ENCODE data around the gene TMEM163.
"Not testable (repeated sequence)": the region's sequence is repeated elsewhere in the genome, so short reads cannot be mapped to it uniquely, and the experiment has no call there.

The TMEM163 gene

DNA sequence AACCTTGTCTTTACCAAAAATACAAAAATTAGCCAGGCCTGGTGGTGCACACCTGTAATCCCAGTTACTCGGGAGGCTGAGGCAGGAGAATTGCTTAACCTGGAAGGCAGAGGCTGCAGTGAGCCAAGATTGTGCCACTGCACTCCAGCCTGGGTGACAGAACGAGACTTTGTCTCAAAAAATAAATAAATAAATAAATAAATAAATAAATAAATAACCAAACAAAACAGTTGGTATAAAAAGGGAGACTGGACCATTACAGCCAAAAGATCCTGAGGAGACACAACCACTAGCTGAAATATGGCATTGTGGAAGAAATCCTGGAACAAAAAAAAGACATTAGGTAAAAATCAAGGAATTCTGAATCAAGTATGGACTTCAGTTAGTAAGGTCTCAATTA lies 4.9 kb upstream of the TMEM163 start:
- not testable (repeated sequence) for DNase-seq (ENCODE audit: low read depth)

DNA sequence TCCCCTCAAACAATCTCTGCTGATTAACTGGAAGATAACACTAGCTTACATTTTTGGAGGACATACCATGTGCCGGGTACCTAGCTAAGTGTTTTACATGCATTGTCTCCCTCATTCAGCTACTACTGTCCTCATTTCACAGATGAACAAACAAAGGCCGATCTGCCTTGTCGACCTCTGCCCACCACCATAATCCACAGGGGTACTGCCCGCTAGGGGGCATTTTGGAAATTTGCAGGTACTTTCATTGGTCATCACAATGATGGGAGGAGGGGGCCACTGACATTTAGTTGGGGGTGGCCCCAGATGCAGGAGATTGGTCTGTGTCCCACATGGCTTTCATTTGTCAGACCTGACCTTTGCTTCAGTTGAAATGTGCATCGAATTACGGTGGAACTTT lies 3.9 kb upstream of the TMEM163 start:
- no peak for DNase-seq (ENCODE audit: low read depth)

DNA sequence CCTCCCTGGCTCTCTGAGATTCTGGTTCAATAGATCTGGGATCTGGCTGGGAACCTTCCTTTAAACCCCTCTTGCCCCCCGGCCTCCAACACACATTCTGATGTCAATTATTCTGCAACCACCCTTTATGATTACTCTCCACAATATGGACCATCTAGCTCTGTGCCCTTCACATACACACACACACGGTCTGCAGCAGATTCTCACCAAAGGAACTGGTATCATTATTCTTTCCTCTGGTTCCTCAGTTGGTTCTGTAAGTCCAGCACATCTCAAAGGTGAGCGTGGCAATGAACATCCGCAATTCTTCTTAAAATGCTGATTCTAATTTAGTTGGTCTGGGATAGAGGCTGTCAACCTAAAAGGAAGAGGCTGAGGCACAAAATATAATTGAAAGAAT lies 2.8 kb upstream of the TMEM163 start:
- DNase-seq (ENCODE audit: low read depth), result no peak

DNA sequence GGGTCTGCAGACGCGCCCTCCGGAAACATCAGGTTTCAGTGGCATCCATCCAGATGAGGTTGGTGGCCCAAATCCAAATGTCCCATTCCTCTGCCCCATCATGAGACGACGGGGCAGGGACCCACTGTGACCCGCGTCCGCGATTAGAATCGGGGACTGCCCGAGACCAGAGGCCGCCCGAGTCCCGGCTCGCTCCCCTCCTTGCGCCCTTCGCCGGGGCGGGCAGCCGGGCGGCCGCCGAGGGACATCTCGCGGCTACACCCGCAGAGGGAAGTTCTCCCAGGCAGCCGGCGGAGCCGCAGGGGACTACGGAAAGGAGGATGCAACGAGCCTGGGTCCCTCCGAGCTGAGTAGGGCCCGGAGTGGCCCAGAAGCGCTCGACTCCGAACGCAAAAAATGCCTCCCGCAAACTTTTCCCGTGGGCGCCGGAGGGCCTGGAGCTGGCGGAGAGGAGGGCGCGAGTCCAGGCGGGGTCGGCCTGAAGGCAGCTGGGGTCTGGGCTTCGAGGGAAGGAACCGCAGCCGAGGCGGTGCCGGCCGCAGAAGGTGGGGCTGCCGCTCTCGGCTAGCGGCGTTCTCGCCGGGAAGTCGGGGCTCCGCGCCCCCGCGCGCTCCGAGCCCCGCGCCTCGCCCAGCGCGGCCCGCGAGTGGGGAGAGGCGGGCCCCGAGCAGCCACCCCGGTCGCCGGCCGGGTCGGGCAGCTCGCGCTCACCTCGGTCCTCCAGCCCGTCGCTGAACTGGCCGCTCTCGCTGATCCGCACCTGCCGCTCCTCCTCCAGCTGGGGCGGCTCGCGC lies 580 bp downstream of the TMEM163 start:
- no peak for DNase-seq (ENCODE audit: low read depth)

DNA sequence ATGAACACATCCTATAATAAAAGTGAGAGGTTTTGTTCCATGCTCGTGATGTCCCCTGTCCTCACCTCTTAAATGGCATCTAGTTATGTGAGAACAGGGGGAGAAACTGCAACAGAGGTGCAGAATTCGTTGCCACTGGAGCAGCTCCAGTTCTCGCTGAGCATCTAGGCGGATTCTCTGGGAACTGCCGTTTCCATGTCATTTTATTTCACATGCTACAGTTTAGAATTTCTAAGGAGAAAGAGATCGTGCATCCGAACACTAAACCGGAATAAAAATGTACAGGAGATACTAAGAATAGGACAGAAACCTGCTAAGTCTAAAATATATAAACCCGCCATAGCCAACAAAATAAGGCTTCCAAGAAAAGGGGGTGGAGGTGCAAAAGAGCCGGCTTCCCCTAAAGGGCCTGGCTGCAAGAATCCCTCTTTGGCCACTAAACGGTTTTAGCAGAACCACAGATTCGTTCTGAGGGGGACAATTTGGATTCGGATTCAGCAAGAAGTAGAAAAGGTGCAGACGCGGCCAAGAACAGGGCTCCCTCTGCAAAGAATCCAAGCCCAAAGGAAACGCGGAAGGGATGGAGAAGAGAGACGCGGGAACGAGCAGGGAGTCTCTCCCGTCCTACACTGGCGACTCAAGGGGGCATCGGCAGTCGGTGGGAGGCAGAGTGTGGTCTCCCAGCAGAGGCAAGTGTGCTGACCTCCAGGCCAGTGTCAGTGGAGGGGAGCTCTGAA lies 1.3 kb downstream of the TMEM163 start:
- no peak for DNase-seq (ENCODE audit: low read depth)

DNA sequence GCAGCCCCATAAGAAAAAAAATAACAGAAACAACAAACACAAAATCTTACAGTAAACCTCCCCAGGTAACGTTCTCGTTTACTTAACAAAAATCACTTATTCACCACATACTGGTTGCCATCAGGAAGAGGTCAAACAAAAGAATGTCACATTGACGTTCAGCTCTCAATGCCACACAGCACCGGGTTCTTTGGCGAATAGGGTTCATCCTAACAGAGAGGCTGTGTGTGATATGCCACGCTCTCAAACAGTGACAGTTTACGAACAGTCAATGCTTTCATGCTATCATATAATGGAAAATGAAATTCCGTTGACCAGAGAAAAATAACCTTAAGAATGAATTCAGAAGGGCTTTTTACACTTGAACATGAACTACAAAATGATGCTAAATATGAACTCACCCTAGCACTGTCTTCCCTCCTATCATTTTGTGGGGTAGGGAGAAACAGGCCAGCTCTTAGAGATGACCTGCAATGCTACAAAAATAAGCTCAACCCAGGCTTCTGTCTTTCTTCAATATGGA lies 2.0 kb downstream of the TMEM163 start:
- no peak for DNase-seq (ENCODE audit: low read depth)

DNA sequence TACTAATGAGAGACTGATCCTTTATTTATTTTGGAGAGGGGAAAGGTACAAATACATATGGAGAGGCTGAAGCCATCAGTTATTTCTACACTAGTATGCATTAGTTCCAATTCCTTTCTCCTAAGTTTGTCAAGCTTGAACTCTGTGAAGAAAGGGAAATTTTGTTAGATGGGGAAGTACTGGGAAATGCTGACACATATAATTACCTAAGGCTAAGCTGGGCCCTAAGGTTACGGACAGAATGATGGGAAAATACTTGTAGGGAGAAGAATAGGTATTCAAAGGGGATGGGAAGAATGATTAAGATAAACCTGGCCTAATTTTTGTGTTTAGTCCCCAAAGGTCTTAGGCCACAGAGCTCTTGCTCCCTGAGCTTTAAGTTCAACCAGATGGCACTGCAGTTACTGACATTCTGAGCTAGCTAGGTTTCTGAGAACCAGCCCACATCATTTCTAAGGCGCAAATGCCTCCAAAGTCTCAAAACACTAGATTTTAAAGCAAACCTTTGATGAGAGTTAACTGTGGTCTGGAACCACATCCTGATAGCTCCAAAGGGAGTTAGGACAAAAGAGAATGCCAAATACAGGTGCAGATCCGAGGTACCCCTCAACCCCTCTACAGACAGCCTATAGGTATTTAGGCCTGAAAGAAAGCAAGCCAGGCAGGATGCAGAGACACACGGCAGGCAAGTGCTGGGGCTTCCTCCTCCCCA lies 2.7 kb downstream of the TMEM163 start:
- no peak for DNase-seq (ENCODE audit: low read depth)

DNA sequence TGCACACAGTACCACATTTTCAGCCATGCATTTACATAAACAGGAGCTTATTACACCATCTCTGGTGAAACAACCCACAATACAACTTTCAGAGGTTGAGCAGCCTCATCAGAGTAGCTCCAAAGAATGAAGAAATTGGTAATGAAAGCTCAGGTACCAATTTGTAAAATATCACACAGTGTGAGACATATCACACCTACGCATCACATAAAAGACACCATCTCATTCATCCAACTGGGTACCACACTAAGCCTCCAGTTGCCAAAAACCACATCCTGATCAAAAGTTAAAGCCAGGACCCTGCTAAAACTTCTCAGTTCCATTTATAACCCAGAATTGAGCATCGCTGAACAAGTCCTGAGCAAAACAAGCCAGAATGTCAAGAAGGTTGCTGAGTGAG lies 4.6 kb downstream of the TMEM163 start:
- DNase-seq (ENCODE audit: low read depth), result no peak

DNA sequence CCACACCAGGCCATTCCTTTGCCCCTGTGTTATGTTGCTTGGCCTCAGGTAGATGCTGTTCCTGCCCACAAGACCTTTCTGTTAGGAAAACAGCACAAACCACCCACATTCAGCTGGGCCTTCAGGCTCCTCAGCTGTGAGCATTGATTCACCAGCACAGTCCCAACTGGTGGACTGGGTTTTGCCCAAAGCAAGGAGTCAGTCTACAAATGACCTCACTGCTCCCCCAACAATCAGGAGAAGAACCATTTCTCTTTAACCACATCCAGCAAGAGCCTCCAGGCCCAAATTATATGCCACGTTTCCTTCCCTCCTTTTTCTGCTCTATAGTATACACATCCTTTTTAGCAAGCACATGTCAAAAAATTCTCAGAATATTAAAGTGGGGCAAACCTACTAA lies 5.2 kb downstream of the TMEM163 start:
- DNase-seq (ENCODE audit: low read depth), result no peak

DNA sequence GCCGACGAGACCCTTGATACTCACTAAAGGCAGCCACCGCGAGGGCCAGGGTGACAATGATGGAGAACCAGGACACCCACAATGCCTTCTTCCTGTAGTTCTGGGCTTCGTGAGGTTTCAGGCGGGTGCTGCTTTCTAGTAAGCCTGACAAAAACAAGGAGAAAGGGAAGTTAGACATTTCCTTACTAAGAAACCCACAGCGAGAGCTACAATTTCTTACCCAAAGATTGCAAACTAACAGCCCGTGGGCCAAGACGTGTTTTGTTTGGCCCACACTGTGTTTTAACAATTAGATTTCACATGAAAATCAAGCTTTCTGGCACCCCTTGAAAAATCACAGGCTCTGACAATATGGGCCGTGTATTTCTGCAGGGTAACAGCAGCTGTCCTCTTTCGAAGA lies 5.6 kb downstream of the TMEM163 start:
- no peak for DNase-seq (ENCODE audit: low read depth)

DNA sequence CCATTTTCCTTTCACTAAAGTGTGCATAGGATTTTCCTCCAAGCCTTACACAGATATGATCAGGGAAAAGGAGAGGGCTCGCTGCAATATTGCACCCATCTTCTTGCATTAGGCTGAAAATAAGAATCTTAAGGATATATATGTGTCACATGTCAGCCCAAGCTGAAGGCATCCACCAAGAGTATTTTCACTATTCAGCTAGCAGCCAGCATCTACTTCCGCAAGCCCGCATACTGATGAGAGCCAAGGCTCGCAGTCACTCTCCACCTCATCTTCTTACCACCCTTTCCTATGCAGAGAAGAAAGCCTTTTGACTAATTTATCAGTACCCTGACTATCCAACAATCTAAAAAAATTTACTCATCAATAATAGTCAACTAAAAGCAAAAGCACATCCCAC lies 6.1 kb downstream of the TMEM163 start:
- no peak for DNase-seq (ENCODE audit: low read depth)

DNA sequence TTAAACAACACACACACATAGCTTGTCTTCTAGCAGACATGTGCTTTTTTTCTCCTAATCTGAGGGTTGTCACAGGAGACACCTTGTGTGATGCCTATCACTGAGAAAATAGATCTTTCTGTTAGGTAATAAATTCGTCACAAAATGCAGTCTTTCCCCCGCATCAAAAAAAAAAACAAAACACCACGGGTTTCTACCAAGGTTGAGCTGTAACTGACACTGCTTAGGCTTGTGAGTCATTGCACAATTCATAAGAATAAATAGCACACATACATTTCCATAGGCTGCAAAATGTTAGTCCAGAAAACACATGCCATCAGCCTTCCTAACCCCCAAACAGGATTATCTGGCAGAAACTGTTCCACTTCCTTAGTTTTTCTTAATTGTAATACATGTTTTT lies 6.5 kb downstream of the TMEM163 start:
- no peak for DNase-seq (ENCODE audit: low read depth)

DNA sequence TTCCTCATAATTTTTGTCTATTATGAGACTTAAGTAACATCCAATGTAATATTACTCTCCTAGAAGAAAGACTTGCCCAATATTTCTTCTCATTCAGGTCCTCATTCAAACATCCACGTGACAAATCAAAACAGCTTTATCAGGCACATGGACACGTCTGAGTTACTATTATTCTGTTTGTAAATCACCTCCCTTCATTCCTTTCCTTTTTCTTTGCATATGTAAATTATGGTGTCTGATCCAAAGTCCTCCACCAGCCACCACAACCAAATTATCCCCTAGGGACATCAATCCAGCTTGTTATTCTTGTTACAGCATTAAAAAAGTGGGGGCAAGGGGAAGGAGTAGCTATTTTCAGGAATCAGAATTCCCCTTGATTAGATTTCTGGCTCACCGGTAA lies 7.1 kb downstream of the TMEM163 start:
- DNase-seq (ENCODE audit: low read depth), result no peak

DNA sequence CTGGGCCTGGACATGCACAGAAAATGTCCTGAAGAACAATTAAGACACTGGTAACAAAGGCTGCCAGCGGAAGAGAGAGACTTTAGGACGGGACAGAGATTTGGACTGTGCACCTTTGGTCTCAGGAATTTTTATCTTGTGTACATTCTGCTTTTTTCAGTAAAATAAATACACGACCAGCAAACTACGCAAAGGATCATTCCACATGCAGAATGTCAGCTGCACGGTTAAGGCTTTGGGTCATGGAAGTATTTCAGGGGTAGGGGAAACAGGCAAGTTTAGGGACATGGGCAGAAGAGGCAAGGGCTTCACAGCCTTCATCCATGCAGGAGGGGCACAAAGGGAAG lies 11.5 kb downstream of the TMEM163 start:
- DNase-seq (ENCODE audit: low read depth), result no peak

DNA sequence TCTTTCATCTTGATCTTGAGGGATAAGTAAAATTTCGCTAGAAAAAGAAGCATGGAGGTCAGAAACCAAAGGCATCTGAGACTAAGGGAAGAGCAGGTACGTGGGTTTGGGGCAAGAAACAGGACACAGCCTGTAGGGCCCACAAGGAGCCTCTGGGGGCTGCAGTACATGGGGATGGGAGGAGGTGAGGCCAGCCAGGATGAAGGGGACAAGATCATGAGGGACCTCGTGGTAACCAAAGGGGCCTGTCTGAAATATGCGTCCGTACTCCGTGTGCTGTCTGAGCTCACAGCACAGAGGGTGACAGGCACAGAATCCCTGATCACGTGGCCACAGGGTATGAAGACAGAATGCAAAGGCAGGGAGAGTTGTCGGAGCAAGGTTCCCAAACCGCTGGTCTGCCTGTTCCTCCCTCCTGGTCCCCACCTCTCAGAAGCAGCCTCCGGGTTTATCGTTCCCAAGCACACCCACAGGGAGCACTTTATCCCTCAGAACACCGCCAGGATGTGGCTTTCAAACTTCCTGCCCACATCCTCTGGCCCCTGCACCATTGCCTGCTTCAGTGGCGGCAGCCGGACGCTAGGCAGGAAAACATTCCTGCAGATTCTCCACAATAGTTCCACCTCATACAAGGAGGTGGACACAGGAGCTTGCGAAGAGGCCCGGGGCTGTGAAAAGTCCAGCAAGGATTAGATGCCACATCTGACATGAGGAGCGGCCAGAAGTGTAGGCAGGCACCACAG lies 12.0 kb downstream of the TMEM163 start:
- no peak for DNase-seq (ENCODE audit: low read depth)

DNA sequence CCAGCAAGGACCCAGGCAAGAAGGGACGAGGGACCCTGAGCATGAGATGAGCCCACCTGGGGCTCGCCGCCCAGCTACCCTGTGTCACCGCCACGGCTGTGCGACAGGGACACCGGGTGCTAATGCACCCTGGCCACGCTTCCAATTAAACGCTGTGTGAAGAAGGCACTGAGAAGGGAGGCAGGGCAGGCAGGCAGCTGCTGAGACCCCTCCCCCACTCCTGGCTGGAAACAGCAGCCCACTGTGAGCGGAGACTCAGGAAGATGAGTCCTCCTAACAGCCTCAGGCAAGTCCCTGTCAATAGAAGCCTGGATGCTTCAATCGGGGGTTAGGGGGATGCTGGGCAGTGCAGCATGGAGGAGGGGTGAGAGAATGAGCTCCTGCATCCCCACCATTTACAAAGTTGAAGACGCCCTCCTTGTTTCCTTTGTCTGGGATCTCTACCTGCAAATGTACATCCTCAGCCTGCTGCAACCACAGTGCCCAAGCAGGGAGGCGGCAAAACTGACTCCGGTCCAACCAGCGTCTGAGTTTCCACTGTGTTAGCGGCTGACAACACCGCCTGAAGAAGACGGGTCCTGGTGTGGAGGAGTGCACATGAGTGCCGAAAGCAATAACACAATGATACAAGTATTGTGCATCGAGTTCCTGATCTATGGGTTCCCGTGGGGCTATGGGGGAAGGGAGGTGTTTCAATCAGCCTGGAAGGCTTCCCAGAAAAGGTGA lies 12.8 kb downstream of the TMEM163 start:
- DNase-seq (ENCODE audit: low read depth), result no peak

DNA sequence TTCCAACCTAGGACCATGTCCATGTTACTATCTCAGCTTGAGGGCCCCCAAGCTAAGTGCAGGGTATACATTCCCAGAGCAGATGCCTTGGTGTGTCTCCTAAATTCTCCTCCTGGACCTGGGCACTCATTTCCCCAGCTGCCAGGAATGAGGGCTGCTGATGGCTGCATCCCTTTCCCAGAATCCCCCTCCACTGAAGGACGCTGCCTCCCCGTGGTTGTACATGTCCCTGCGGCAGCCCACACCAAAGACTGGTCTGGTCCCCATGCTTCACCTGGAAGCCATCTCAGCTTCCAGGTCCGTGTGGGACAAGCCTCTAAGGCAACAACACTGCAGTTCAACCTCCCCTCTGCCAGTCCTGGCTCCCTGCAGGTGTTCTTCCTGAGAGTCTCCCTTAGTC lies 14.6 kb downstream of the TMEM163 start:
- no peak for DNase-seq (ENCODE audit: low read depth)

DNA sequence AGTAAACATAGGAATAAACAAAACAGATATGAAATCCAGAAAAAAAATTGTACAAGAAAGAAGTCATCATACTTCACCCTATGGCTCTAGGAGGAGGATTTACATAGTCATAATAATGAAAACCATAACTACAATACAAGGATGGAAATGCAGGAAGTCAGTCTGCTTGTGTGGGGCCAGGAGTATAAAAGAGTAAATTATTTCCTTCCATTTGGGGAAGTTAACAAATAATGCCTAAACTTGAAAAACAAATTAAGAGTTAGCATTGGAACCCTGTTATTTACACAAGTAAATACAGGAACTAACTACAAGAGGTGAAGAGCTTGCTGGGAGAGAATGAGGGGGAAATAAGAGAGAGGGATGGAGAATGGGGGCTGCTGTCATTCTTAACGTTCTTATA lies 15.4 kb downstream of the TMEM163 start:
- DNase-seq (ENCODE audit: low read depth), result no peak

DNA sequence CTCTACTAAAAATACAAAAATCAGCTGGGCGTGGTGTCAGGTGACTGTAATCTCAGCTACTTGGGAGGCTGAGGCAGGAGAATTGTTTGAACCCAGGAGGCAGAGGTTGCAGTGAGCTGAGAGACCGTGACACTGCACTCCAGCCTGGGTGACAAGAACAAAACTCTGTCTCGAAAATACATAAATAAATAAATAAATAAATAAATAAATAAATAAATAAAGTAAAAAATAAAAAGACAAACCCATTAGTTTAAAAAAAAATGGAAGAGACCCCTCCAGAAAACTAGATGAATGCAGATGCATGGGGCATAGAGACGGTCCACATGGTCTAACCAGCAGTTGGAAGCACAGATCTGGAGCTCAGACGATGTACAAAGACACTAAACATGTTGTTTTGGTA lies 18.1 kb downstream of the TMEM163 start:
- DNase-seq (ENCODE audit: low read depth), result no peak

DNA sequence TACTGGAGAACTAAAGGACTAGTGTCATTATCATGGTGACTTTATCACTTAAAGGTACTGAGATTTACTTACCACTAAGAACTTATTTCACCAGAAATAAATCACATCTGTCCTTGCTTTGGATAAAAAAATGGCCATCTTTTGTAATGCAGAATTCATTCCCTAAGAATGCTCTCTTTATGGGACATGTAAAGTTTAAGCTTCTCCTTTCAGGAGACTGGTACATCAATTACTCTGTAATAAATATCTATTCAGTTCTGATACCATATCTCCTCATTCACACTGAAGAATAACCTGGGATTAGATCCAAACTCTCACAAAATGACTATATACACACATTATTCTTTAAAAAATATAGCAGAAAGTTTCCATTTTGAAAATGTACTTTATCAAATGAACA lies 24.4 kb downstream of the TMEM163 start:
- DNase-seq (ENCODE audit: low read depth), result no peak
